ENCODE results near the gene KCNJ2.

KCNJ2 gene

GRCh38 chr17:70130289-70130688, 39.0 kb upstream of the KCNJ2 start:
- H3K9ac ChIP-seq (ENCODE audit: low read depth, low read length, poor library complexity, severe bottlenecking), result no peak overlapping the region
- no peaks in the 10 kb centered on the region for H4K20me1 ChIP-seq (ENCODE audit: insufficient read depth, low read length, poor library complexity, severe bottlenecking)
- no peaks in the 10 kb centered on the region for H3K27me3 ChIP-seq (ENCODE audit: insufficient read depth, low read length, poor library complexity, severe bottlenecking)
- TF ChIP-seq CTCF (conservative IDR thresholded peaks at IDR 0.05; ENCODE audit: low read length), result no peak
- no peak for TF ChIP-seq EZH2phosphoT487 (IDR thresholded peaks at IDR 0.05; ENCODE audit: borderline replicate concordance)
- H3K4me1 ChIP-seq (ENCODE audit: insufficient read depth, low read length, poor library complexity, severe bottlenecking), result no peaks in the 10 kb centered on the region
- no peak overlapping the region for H2AFZ ChIP-seq (ENCODE audit: low read length)
- no peaks in the 10 kb centered on the region for H3F3A ChIP-seq (ENCODE audit: low read depth)
- H3K79me2 ChIP-seq (ENCODE audit: insufficient read depth, low read length), result no peaks in the 10 kb centered on the region
- H3K4me3 ChIP-seq (ENCODE audit: low read length, poor library complexity, severe bottlenecking), result no peak overlapping the region
- no peak overlapping the region for H3K4me2 ChIP-seq (ENCODE audit: low read depth, low read length, poor library complexity, severe bottlenecking)
- H3K9me2 ChIP-seq (replicated peaks; ENCODE audit: low read depth, low read length), result no peaks in the 10 kb centered on the region
- H3K36me3 ChIP-seq (ENCODE audit: insufficient read depth, low read length), result no peaks in the 10 kb centered on the region
- H3K9me3 ChIP-seq (ENCODE audit: insufficient read depth, low read depth, low read length), result no peaks in the 10 kb centered on the region

GRCh38 chr17:70132505-70132904, 36.8 kb upstream of the KCNJ2 start:
- H3K27me3 ChIP-seq (ENCODE audit: insufficient read depth, low read length, poor library complexity, severe bottlenecking), result no peaks in the 10 kb centered on the region
- H3K9ac ChIP-seq (ENCODE audit: low read depth, low read length, poor library complexity, severe bottlenecking), result no peak overlapping the region
- H3K9me3 ChIP-seq (ENCODE audit: insufficient read depth, low read depth, low read length), result no peaks in the 10 kb centered on the region
- no peaks in the 10 kb centered on the region for H3K79me2 ChIP-seq (ENCODE audit: insufficient read depth, low read length)
- no peaks in the 10 kb centered on the region for H3K4me1 ChIP-seq (ENCODE audit: insufficient read depth, low read length, poor library complexity, severe bottlenecking)
- no peaks in the 10 kb centered on the region for H4K20me1 ChIP-seq (ENCODE audit: insufficient read depth, low read length, poor library complexity, severe bottlenecking)
- H3K9me2 ChIP-seq (replicated peaks; ENCODE audit: low read depth, low read length), result no peaks in the 10 kb centered on the region
- H3K36me3 ChIP-seq (ENCODE audit: insufficient read depth, low read length), result no peaks in the 10 kb centered on the region
- no peak overlapping the region for H3K4me2 ChIP-seq (ENCODE audit: low read depth, low read length, poor library complexity, severe bottlenecking)
- no peak overlapping the region for H2AFZ ChIP-seq (ENCODE audit: low read length)
- H3K4me3 ChIP-seq (ENCODE audit: low read length, poor library complexity, severe bottlenecking), result no peak overlapping the region
- TF ChIP-seq CTCF (conservative IDR thresholded peaks at IDR 0.05; ENCODE audit: low read length), result no peak
- no peak for TF ChIP-seq EZH2phosphoT487 (IDR thresholded peaks at IDR 0.05; ENCODE audit: borderline replicate concordance)
- no peaks in the 10 kb centered on the region for H3F3A ChIP-seq (ENCODE audit: low read depth)

GRCh38 chr17:70134042-70134441, 35.3 kb upstream of the KCNJ2 start:
- Histone ChIP-seq H3K27me3 (ENCODE audit: insufficient read depth, low read length, poor library complexity, severe bottlenecking) (no peaks in the 10 kb centered on the region), H4K20me1 (ENCODE audit: insufficient read depth, low read length, poor library complexity, severe bottlenecking) (no peaks in the 10 kb centered on the region), H3K9ac (ENCODE audit: low read depth, low read length, poor library complexity, severe bottlenecking) (no peak overlapping the region), H3K9me2 (replicated peaks; ENCODE audit: low read depth, low read length) (no peaks in the 10 kb centered on the region), H3K4me3 (ENCODE audit: low read length, poor library complexity, severe bottlenecking) (no peak overlapping the region), H2AFZ (ENCODE audit: low read length) (no peak overlapping the region), H3K9me3 (ENCODE audit: insufficient read depth, low read depth, low read length) (no peaks in the 10 kb centered on the region), H3K36me3 (ENCODE audit: insufficient read depth, low read length) (no peaks in the 10 kb centered on the region), H3K4me1 (ENCODE audit: insufficient read depth, low read length, poor library complexity, severe bottlenecking) (no peaks in the 10 kb centered on the region), H3K79me2 (ENCODE audit: insufficient read depth, low read length) (no peaks in the 10 kb centered on the region), H3F3A (ENCODE audit: low read depth) (no peaks in the 10 kb centered on the region), H3K4me2 (ENCODE audit: low read depth, low read length, poor library complexity, severe bottlenecking) (no peak overlapping the region)
- TF ChIP-seq EZH2phosphoT487 (IDR thresholded peaks at IDR 0.05; ENCODE audit: borderline replicate concordance), result no peak
- TF ChIP-seq CTCF (conservative IDR thresholded peaks at IDR 0.05; ENCODE audit: low read length), result no peak
